Transverse colon (tissue), 4 donors: ENCODE results near the gene NWD2. TPM values are rescaled to one million over a fixed set of nuclear protein-coding genes. Genes with fewer than 3 reads are reported as not detected.
A peak's percentile ranks its signal among the peaks of the same experiment; 100 is the strongest.

ENCODE experiments used
- DNase-seq: peaks from one replicate; pipeline ENCODE4 v3.0.0-alpha.2; 2019
- H3K27ac ChIP-seq, 4 donors: fragments of 200-600 bp; sonication (generic); 2 replicates each; pipeline ENCODE4 v1.5.1; 2016 to 2018; ENCODE audit warnings: inconsistent platforms in 4 of 4
- H3K27me3 ChIP-seq: fragments of 200-600 bp; sonication (generic); 2 replicates; pipeline ENCODE4 v1.5.1; 2017; ENCODE audit warnings: inconsistent platforms
- H3K36me3 ChIP-seq, 4 donors: fragments of 200-600 bp; sonication (generic); 2 replicates each; pipeline ENCODE4 v1.5.1; 2017 to 2019; ENCODE audit warnings: inconsistent platforms in 4 of 4
- H3K4me1 ChIP-seq, 4 donors: fragments of 200-600 bp; sonication (generic); 2 replicates each; pipeline ENCODE4 v1.5.1; 2017 to 2020; ENCODE audit warnings: inconsistent platforms in 4 of 4
- H3K4me3 ChIP-seq, 4 donors: fragments of 200-600 bp; sonication (generic); 1 replicate in 1 of 4; 2 replicates in 3 of 4; pipeline versions ENCODE4 v1.5.1 to v1.6.1; 2017 to 2019; ENCODE audit warnings: inconsistent platforms in 4 of 4
- H3K9me3 ChIP-seq, 2 donors: fragments of 200-600 bp; sonication (generic); 2 replicates each; pipeline ENCODE4 v1.5.1; 2017 to 2019; ENCODE audit warnings: inconsistent platforms in 2 of 2
- CTCF ChIP-seq, 5 experiments: fragments of 200-600 bp in 3 of 5; fragments of 450-650 bp in 2 of 5; sonication (generic) in 3 of 5; IDR thresholded peaks; 1 replicate in 2 of 5; 2 replicates in 3 of 5; pipeline ENCODE4 v1.5.1; 2016 to 2017; ENCODE audit warnings: antibody characterized with exemption in 5 of 5, inconsistent platforms in 3 of 5, mild to moderate bottlenecking in 2 of 5, moderate library complexity in 1 of 5
- EP300 ChIP-seq: sonication (generic); formaldehyde crosslinking; IDR thresholded peaks from one replicate; pipeline ENCODE4 v1.6.1; 2017; ENCODE audit warnings: antibody characterized with exemption, low read depth
- POLR2A ChIP-seq: fragments of 450-650 bp; IDR thresholded peaks from one replicate; pipeline ENCODE4 v1.6.1; 2016; ENCODE audit warnings: antibody characterized with exemption, mild to moderate bottlenecking, moderate library complexity
- POLR2AphosphoS5 ChIP-seq, 3 donors: sonication (generic); formaldehyde crosslinking; IDR thresholded peaks; one replicate each; pipeline ENCODE4 v1.6.1; 2016; ENCODE audit warnings: antibody characterized with exemption in 3 of 3
- WGBS, 2 donors: methylation state at CpG; one replicate each; pipeline ENCODE4 v1.1.5; 2018; ENCODE audit warnings: low coverage in 1 of 2; 5-methylcytosine and 5-hydroxymethylcytosine counted together
- in situ Hi-C, 4 donors: fragments of 200-750 bp; cut with MboI; loops; one replicate each; pipeline versions ENCODE4 v1.15.0 to v1.15.1; 2017; ENCODE audit warnings: low sequenced_read_pairs in 3 of 4, low pct_ligation_motif_present in 1 of 4, low pct_unique_long_range_greater_than_20kb in 1 of 4
- intact Hi-C: fragments of 100-400 bp; cut with DNase I; formaldehyde crosslinking; loops from one replicate; pipeline ENCODE4 v1.15.1; 2023; ENCODE audit warnings: low total_unique reads
- total RNA-seq, 4 donors: library from RNA; depleted of rRNA; stranded (reverse); fragments of >200 nt; gene quantifications; one replicate each; pipeline ENCODE4 v1.1.0, GENCODE V29; 2016

Gene NWD2
- total RNA-seq, 4 donors from 2014 or later: 0.48 to 0.55 TPM; not detected in 2

- Histone ChIP-seq H3K4me1 (peaks cover 0 to 12% (median 6%) of the 10 kb centered on the region in 4 donors), H3K27me3 (peaks cover 24% of the 10 kb centered on the region), H3K36me3 (no peaks in the 10 kb centered on the region), H3K9me3 (no peaks in the 10 kb centered on the region), H3K27ac (peak overlapping the region; percentile 73 to 86 (median 84)), H3K4me3 (peak overlapping the region; percentile 32 to 58 (median 50))
- DNase-seq: no peak
- intact Hi-C loops (loop anchor here (2.0 kb wide), 1 partner anchor 113 kb away; no protein-coding TSS in a partner anchor), in situ Hi-C loops (loop anchor here in 1 of 4 donors (10.0 kb wide), 1 partner anchor 111 kb away; no protein-coding TSS in a partner anchor)
- WGBS, 2 donors: 5 to 7% methylated on average over 17 to 32 of the region's 32 CpGs
- TF ChIP-seq POLR2AphosphoS5 (IDR thresholded peaks at IDR 0.05) (no peak), CTCF (IDR thresholded peaks at IDR 0.05) (no peak), EP300 (no peak), POLR2A (no peak)
These were observed 209.7 kb downstream of the NWD2 start for GRCh38 chr4:37453999-37454800.

- in situ Hi-C loops (loop anchor here in 1 of 4 donors (10.0 kb wide), 1 partner anchor 109 kb away; no protein-coding TSS in a partner anchor), intact Hi-C loops (no loop called here)
- Histone ChIP-seq H3K36me3 (no peaks in the 10 kb centered on the region), H3K4me1 (peaks cover 0 to 12% (median 6%) of the 10 kb centered on the region in 4 donors), H3K27ac (peak overlapping the region; percentile 73 to 86 (median 84)), H3K9me3 (no peaks in the 10 kb centered on the region), H3K4me3 (peak overlapping the region in 3 of 4 donors; percentile 9 to 57 (median 44)), H3K27me3 (peaks cover 21% of the 10 kb centered on the region)
- TF ChIP-seq POLR2AphosphoS5 (IDR thresholded peaks at IDR 0.05) (no peak), POLR2A (peak; percentile 11), CTCF (IDR thresholded peaks at IDR 0.05) (no peak)
- 56 to 74% methylated on average over 9 to 11 of the region's 11 CpGs for WGBS, 2 donors
- no peak for DNase-seq
These were observed 211.0 kb downstream of the NWD2 start for GRCh38 chr4:37455301-37456131.

- Histone ChIP-seq H3K4me3 (no peak overlapping the region), H3K27me3 (no peaks in the 10 kb centered on the region), H3K36me3 (no peaks in the 10 kb centered on the region), H3K4me1 (peaks cover 0 to 17% (median 10%) of the 10 kb centered on the region in 4 donors), H3K9me3 (no peaks in the 10 kb centered on the region), H3K27ac (no peak overlapping the region)
- no peak for DNase-seq
- intact Hi-C loops: no loop called here
- TF ChIP-seq POLR2AphosphoS5 (IDR thresholded peaks at IDR 0.05): no peak
- TF ChIP-seq CTCF (IDR thresholded peaks at IDR 0.05): no peak
- no peak for TF ChIP-seq EP300
- no peak for TF ChIP-seq POLR2A
- 56 to 80% methylated on average over 1 of the region's 1 CpG for WGBS, 2 donors
- in situ Hi-C loops: no loop called here
These were observed 217.3 kb downstream of the NWD2 start for GRCh38 chr4:37461801-37462200.
